ENCODE measurements around the gene UBTF. TPM values are rescaled to one million over a fixed set of nuclear protein-coding genes. Genes with fewer than 3 reads are reported as not detected.

The UBTF gene
- total and polyA plus RNA-seq, 2 of the 8 experiments (the other 6 are each of a cell fraction or from before 2014, with no cell fraction given) = 14.7 to 106 TPM

DNA sequence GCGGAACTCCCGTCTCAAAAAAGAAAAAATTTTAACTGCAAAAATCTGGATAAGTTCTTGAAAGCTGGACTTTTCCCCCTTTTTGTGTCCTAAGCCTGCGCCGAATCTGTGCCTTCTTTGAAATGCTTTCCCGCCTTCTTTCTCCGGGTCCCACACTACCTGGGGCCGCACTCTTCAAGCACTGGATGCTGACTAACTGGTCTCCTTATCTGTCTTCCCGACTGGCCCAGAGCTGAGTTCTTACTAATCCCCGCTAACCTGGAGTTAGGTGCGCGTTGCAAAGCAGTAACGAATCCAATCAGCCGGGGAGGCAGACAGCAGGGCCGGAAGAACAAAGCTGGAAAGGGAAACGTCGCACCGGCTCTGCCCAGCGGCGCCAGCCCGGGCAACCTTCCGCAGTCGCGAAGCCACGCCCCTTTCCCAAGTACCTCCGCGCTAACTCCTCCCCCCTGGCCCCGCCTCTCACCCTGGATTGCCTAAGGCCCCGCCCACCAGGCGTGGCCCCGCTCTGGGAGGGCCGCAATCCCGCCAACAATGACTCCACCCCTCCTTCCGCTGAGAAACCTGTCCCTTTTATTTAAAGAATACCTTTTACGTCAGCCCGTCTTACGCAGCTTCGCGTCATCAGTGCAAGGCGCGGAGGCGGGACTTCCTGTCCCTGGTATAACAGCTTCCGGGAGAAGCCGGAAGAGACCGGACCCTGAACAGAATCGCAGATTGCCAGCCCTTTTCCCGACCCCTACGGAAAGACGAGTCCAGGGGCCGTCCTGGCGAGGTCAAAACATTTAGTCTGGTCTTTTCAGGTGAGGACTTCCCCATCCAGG, 33.0 kb downstream of the UBTF start, which contains the start of gene TMUB2:
TSS of gene TMUB2 (plus strand) at position 666 of the 824 bp plus-strand sequence. CDS start 737 bp downstream, outside the sequence.
- peak; percentile 98 to 99 for DNase-seq (ENCODE audit: low read depth in 1 of 2, low spot score in 2 of 2)
- Histone ChIP-seq H2AFZ (ENCODE audit: low read length) (peak within 1 kb of the TSS; percentile 92), H3K23me2 (ENCODE audit: low read depth, low read length) (no peaks in the 10 kb centered on the region; the same call in 1 of the 2 replicates), H3K79me1 (ENCODE audit: low read depth, low read length) (peaks cover 9% of the 10 kb centered on the region), H2BK120ac (replicated peaks; ENCODE audit: low read depth, low read length) (no peak within 1 kb of the TSS), H2AK5ac (ENCODE audit: low read depth, low read length) (no peak within 1 kb of the TSS; the same call in 1 of the 2 replicates), H2BK5ac (ENCODE audit: low read depth, low read length) (peak within 1 kb of the TSS; percentile 97), H3K56ac (replicated peaks; ENCODE audit: insufficient read length, low read depth, low read length) (peak within 1 kb of the TSS; percentile 95), H4K5ac (ENCODE audit: insufficient read length, low read depth, low read length) (peak within 1 kb of the TSS; percentile 84), H2BK15ac (ENCODE audit: low read length) (no peak within 1 kb of the TSS), H3K36me3 (ENCODE audit: control insufficient read depth in 2 of 4, insufficient read depth in 4 of 4, low read length in 3 of 4) (peaks cover 15 to 23% (median 19%) of the 10 kb centered on the region in 4 experiments), H4K91ac (replicated peaks; ENCODE audit: insufficient read length, low read length) (no peak within 1 kb of the TSS), H3K27me3 (replicated peaks in 1 of 4; ENCODE audit: control insufficient read depth in 3 of 4, extremely low read depth in 1 of 4, insufficient read depth in 3 of 4, low read length in 3 of 4) (no peaks in the 10 kb centered on the region), H4K20me1 (replicated peaks in 1 of 2; ENCODE audit: control insufficient read depth in 1 of 2, insufficient read depth in 2 of 2, low read length in 2 of 2) (peaks cover 0 to 5% of the 10 kb centered on the region in 2 experiments), H4K8ac (ENCODE audit: extremely low read depth, insufficient read depth, low read length) (peak within 1 kb of the TSS; percentile 92), H2BK12ac (ENCODE audit: low read depth, low read length) (peak within 1 kb of the TSS; percentile 35; the same call in 1 of the 2 replicates), H3K18ac (ENCODE audit: extremely low read depth, low read length) (peak within 1 kb of the TSS; percentile 100), H3K9me3 (ENCODE audit: insufficient read depth in 2 of 2, low read depth in 1 of 2, low read length in 1 of 2) (no peaks in the 10 kb centered on the region), H3K79me2 (ENCODE audit: control insufficient read depth in 1 of 2, insufficient read depth in 2 of 2, low read length in 2 of 2) (peaks cover 5 to 39% of the 10 kb centered on the region in 2 experiments; a peak in 3 of 4 replicates), H3K4me2 (ENCODE audit: insufficient read depth in 1 of 2, low read depth in 2 of 2, low read length in 2 of 2) (peak within 1 kb of the TSS; percentile 71 to 76), H3K27ac (ENCODE audit: low read depth, low read length) (peak within 1 kb of the TSS; percentile 91), H3K23ac (ENCODE audit: insufficient read length) (no peak within 1 kb of the TSS), H3K4me3 (ENCODE audit: extremely low read depth in 1 of 4, insufficient read depth in 2 of 4, low read depth in 3 of 4, low read length in 4 of 4) (peak within 1 kb of the TSS; percentile 93 to 99 (median 98)), H3K4me1 (replicated peaks in 1 of 4; ENCODE audit: control insufficient read depth in 3 of 4, insufficient read depth in 4 of 4, low read length in 3 of 4) (peaks cover 0 to 4% (median 0%) of the 10 kb centered on the region in 4 experiments; a peak in 2 of 7 replicates), H3K4ac (replicated peaks; ENCODE audit: insufficient read length, low read depth, low read length) (peak within 1 kb of the TSS; percentile 90), H3K9ac (replicated peaks in 1 of 4; ENCODE audit: extremely low read depth in 1 of 4, low read depth in 3 of 4, low read length in 3 of 4) (peak within 1 kb of the TSS; percentile 84 to 98 (median 92)), H2BK20ac (ENCODE audit: low read length) (no peak within 1 kb of the TSS), H3K14ac (ENCODE audit: insufficient read length) (no peak within 1 kb of the TSS)
- WGBS, 2 experiments (ENCODE audit: extremely low coverage in 1 of 2, insufficient coverage in 1 of 2, insufficient read length in 1 of 2, insufficient replicate concordance in 2 of 2, low coverage in 1 of 2, low lambda C conversion rate in 2 of 2, missing lambda C conversion rate in 1 of 2) = 1% methylated on average over 50 of the region's 50 CpGs; no CpG with 5 or more reads in 1 of the 2 experiments
- POLR2A ChIA-PET (ENCODE audit: partially characterized antibody) = interaction anchor here (0.7 to 5.8 kb wide), 20 partner anchors 9 to 269 kb away, joined by 3 to 84 read pairs (median 4); partner anchors contain the start of genes ASB16 and HDAC5
- peak; percentile 63 for FAIRE-seq
- CTCF ChIA-PET (ENCODE audit: partially characterized antibody) = interaction anchor here (0.9 to 6.3 kb wide), 12 partner anchors 8 to 178 kb away, joined by 3 to 36 read pairs (median 5); partner anchors contain the start of genes ASB16 and HDAC5
- TF ChIP-seq TAF7 (optimal IDR thresholded peaks at IDR 0.05; ENCODE audit: borderline replicate concordance, low read depth, low read length) (peak; percentile 76), NRF1 (IDR thresholded peaks at IDR 0.05; ENCODE audit: low read depth, low read length) (no peak), POLR2A (IDR thresholded peaks at IDR 0.05; ENCODE audit: control extremely low read depth in 1 of 2, low read depth in 2 of 2, low read length in 2 of 2) (peak; percentile 84 to 96), ASH2L (IDR thresholded peaks at IDR 0.05; ENCODE audit: low read length) (peak; percentile 67), HDAC2 (IDR thresholded peaks at IDR 0.05; ENCODE audit: borderline replicate concordance in 1 of 2, low read depth in 2 of 2, low read length in 2 of 2) (no peak), JUND (IDR thresholded peaks at IDR 0.05; ENCODE audit: low read length) (no peak), RFX5 (IDR thresholded peaks at IDR 0.05; ENCODE audit: borderline replicate concordance, low read depth, low read length) (no peak), SP4 (IDR thresholded peaks at IDR 0.05; ENCODE audit: low read length) (peak; percentile 92; the same call in 1 of the 2 replicates)
- TF ChIP-seq, protein P1, sequence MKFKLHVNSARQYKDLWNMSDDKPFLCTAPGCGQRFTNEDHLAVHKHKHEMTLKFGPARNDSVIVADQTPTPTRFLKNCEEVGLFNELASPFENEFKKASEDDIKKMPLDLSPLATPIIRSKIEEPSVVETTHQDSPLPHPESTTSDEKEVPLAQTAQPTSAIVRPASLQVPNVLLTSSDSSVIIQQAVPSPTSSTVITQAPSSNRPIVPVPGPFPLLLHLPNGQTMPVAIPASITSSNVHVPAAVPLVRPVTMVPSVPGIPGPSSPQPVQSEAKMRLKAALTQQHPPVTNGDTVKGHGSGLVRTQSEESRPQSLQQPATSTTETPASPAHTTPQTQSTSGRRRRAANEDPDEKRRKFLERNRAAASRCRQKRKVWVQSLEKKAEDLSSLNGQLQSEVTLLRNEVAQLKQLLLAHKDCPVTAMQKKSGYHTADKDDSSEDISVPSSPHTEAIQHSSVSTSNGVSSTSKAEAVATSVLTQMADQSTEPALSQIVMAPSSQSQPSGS (IDR thresholded peaks at IDR 0.05; ENCODE audit: low read length) = no peak; the same call in 1 of the 2 replicates
